Right lobe of liver (tissue), 6 donors: ENCODE results near the gene LMAN2L. TPM values are rescaled to one million over a fixed set of nuclear protein-coding genes. Genes with fewer than 3 reads are reported as not detected.

Source experiments
- ATAC-seq, 4 donors: fragments of 200-7000 bp; cut with Tn5 transposase; one replicate each; pipeline ENCODE4 v1.9.1; 2020; ENCODE audit warnings: mild to moderate bottlenecking in 4 of 4, moderate library complexity in 4 of 4
- DNase-seq, 3 donors: peaks; one replicate each; pipeline ENCODE4 v3.0.0-alpha.2; 2020
- H3K27ac ChIP-seq, 3 donors: fragments of 200-600 bp; one replicate each; pipeline ENCODE4 v1.8.0; 2022
- H3K27me3 ChIP-seq, 2 donors: fragments of 200-600 bp; one replicate each; pipeline ENCODE4 v1.8.0; 2022
- H3K36me3 ChIP-seq, 4 donors: fragments of 200-600 bp; sonication (generic) in 1 of 4; one replicate each; pipeline versions ENCODE4 v1.5.1 to v1.8.0; 2017 to 2022; ENCODE audit warnings: control low read depth in 1 of 4
- H3K4me1 ChIP-seq, 4 donors: fragments of 200-600 bp; sonication (generic) in 1 of 4; one replicate each; pipeline versions ENCODE4 v1.5.1 to v1.8.0; 2017 to 2022; ENCODE audit warnings: control low read depth in 1 of 4
- H3K4me3 ChIP-seq, 3 donors: fragments of 200-600 bp; one replicate each; pipeline ENCODE4 v1.8.0; 2022
- H3K9me3 ChIP-seq, 4 donors: fragments of 200-600 bp; sonication (generic) in 1 of 4; one replicate each; pipeline versions ENCODE4 v1.5.1 to v1.8.0; 2017 to 2022; ENCODE audit warnings: control low read depth in 1 of 4
- POLR2A ChIP-seq: fragments of 450-650 bp; IDR thresholded peaks from one replicate; pipeline ENCODE4 v1.6.1; 2017; ENCODE audit warnings: antibody characterized with exemption, mild to moderate bottlenecking
- WGBS: methylation state at CpG from one replicate; pipeline ENCODE4 v1.1.6; 2018; ENCODE audit warnings: low coverage, low lambda C conversion rate; ENCODE audit not compliant: insufficient coverage; ENCODE audit errors: missing lambda C conversion rate; 5-methylcytosine and 5-hydroxymethylcytosine counted together
- intact Hi-C, 2 donors: fragments of 100-400 bp; cut with DNase I; formaldehyde crosslinking; loops; one replicate each; pipeline versions ENCODE4 v1.11.2 to v1.14.1; 2022
- total RNA-seq, 6 experiments: library from RNA; depleted of rRNA in 2 of 6; stranded (reverse); fragments of >200 nt in 2 of 6; fragmentation: NEBNext Ultra II Directional in 3 of 6; extraction: Animal tissue kit (Norgen Biotek cat#: 25700) in 3 of 6; gene quantifications; one replicate each; pipeline versions ENCODE4 v1.1.0 to v1.2.4, GENCODE V29; 2016 to 2023
- TF ChIP-seq, protein P1 (sequence below), 4 donors: fragments of 200-600 bp in 3 of 4; fragments of 450-650 bp in 1 of 4; IDR thresholded peaks; one replicate each; pipeline versions ENCODE4 v1.5.1 to v1.8.0; 2016 to 2022; ENCODE audit warnings: antibody characterized with exemption in 4 of 4, mild to moderate bottlenecking in 2 of 4
- donor health status: DM: no; HTN: yes; CAD: no.
- donor health status: DM: no; HTN: no; CAD: no.
- donor health status: DM: no; HTN: no; CAD: no.
- donor health status: DM: no; HTN: yes; CAD: no.
- donor health status: DM: no; HTN: yes; CAD: no.

LMAN2L gene
- total RNA-seq, 6 experiments from 2014 or later = 5.5 to 17.8 (median 11.3) TPM

DNA sequence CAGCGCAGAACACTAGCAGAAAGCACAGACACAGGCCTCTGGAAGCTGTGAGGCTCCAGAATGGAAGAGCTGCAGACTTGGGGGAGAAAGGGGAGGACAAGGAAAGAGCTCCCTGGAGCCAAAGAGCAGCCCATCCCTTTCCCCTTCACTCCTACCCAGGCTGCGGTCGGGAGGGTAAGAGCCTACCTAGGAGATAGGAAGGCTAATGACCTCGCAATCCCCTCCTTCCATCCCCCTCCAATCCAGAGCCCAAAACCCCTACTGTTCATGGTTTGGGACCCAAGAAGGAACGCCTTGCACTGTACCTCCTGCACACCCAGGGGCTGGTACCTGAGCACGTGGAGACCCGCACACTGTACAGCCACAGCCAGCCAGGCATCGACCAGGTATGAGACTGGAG is 39.8 kb downstream of the LMAN2L start:
- no peak overlapping the region for H3K27ac ChIP-seq
- DNase-seq (no peak), ATAC-seq (no peak)
- intact Hi-C loops = no loop called here
- H3K9me3 ChIP-seq = no peaks in the 10 kb centered on the region
- no peaks in the 10 kb centered on the region for H3K27me3 ChIP-seq
- no peak for TF ChIP-seq POLR2A
- TF ChIP-seq, protein P1, sequence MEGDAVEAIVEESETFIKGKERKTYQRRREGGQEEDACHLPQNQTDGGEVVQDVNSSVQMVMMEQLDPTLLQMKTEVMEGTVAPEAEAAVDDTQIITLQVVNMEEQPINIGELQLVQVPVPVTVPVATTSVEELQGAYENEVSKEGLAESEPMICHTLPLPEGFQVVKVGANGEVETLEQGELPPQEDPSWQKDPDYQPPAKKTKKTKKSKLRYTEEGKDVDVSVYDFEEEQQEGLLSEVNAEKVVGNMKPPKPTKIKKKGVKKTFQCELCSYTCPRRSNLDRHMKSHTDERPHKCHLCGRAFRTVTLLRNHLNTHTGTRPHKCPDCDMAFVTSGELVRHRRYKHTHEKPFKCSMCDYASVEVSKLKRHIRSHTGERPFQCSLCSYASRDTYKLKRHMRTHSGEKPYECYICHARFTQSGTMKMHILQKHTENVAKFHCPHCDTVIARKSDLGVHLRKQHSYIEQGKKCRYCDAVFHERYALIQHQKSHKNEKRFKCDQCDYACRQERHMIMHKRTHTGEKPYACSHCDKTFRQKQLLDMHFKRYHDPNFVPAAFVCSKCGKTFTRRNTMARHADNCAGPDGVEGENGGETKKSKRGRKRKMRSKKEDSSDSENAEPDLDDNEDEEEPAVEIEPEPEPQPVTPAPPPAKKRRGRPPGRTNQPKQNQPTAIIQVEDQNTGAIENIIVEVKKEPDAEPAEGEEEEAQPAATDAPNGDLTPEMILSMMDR (IDR thresholded peaks at IDR 0.05) = no peak
- no peak overlapping the region for H3K4me3 ChIP-seq
- H3K4me1 ChIP-seq = no peaks in the 10 kb centered on the region
- H3K36me3 ChIP-seq = peaks cover 0 to 8% (median 0%) of the 10 kb centered on the region in 4 donors
- no CpG with 5 or more reads among the region's 8 CpGs for WGBS

DNA sequence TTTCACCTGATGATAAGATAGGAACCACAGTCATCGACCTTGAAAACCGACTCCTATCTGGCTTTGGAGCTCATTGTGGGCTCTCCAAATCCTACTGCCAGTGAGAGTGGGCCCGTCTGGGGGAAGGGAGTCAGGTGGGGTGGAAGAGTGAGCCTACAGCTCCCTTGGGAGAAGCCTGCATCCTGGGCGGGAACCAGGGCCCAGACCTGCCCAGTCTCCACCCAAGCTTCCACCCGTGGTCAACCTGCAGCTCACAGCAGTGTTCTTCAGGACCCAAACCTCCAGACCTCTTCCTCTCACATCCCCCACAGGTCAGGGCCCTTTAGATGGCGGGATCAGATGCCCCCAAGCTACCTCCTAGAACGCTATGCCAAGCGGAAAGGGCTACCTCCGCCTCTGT is 40.2 kb downstream of the LMAN2L start:
- Histone ChIP-seq H3K4me1 (no peaks in the 10 kb centered on the region), H3K9me3 (no peaks in the 10 kb centered on the region), H3K36me3 (peaks cover 0 to 8% (median 0%) of the 10 kb centered on the region in 4 donors), H3K4me3 (no peak overlapping the region), H3K27me3 (no peaks in the 10 kb centered on the region), H3K27ac (no peak overlapping the region)
- DNase-seq (no peak), ATAC-seq (no peak)
- WGBS = no CpG with 5 or more reads among the region's 9 CpGs
- no peak for TF ChIP-seq POLR2A
- TF ChIP-seq, protein P1 (IDR thresholded peaks at IDR 0.05) = no peak
- intact Hi-C loops = no loop called here

DNA sequence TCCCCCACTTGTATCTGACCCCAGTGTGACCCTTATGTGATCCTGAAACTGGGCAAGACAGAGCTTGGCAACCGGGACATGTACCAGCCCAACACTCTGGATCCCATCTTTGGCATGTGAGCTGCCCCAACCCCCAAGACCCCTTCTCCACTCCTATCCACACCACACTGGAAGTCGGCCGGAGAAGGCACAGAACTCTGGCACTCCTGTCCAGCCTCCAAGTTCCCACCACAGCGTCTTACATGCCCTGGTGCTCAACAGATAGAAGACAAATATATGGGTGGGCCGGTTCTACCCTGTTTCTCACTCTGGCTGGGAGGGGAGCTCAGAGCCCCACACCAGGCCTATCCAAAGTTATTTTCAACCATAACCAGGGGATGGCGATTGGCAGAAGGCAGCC is 40.8 kb downstream of the LMAN2L start:
- WGBS = 100% methylated on average over 4 of the region's 6 CpGs
- ATAC-seq (no peak), DNase-seq (no peak)
- H3K27ac ChIP-seq = no peak overlapping the region
- no peaks in the 10 kb centered on the region for H3K27me3 ChIP-seq
- no peaks in the 10 kb centered on the region for H3K4me1 ChIP-seq
- intact Hi-C loops = no loop called here
- H3K9me3 ChIP-seq = no peaks in the 10 kb centered on the region
- no peak overlapping the region for H3K4me3 ChIP-seq
- TF ChIP-seq, protein P1 (IDR thresholded peaks at IDR 0.05) = no peak
- no peak for TF ChIP-seq POLR2A
- peaks cover 0 to 7% (median 0%) of the 10 kb centered on the region in 4 donors for H3K36me3 ChIP-seq

DNA sequence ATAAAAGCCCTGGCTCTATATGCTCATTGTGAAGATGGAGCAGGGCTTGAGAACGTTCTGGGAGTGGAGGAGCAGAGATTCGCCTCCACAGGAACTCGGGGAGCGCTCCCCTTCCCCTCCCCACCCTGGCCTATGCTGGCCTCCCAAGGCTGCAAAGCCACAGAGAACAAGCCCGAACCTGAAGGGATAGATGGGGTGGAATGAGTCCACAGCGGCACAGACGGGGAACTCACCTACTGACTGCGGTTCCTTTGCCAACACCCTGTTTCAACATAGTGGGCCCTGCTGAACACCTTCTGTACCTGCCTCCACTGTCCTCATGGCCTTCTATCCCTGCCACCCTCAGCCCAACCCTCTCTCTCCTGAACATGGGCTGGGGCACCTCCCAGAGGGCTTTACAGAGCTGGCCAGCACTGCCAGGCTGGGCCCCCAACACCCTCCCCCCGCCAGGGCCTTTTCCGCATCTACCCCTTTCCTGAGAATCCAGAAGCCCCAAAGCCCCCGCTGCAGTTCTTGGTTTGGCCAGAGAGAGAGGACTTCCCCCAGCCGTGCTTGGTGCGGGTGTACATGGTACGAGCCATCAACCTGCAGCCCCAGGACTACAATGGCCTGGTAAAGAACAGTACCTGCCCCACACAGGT is 41.5 kb downstream of the LMAN2L start:
- intact Hi-C loops = no loop called here

More for the DNA sequence above, 41.5 kb downstream of the LMAN2L start:
- no peak for TF ChIP-seq POLR2A
- TF ChIP-seq, protein P1 (IDR thresholded peaks at IDR 0.05) = no peak
- Histone ChIP-seq H3K4me1 (no peaks in the 10 kb centered on the region), H3K4me3 (no peak overlapping the region), H3K27me3 (no peaks in the 10 kb centered on the region), H3K27ac (no peak overlapping the region), H3K36me3 (peaks cover 0 to 4% (median 0%) of the 10 kb centered on the region in 4 donors), H3K9me3 (no peaks in the 10 kb centered on the region)
- DNase-seq = no peak
- 90% methylated on average over 2 of the region's 14 CpGs for WGBS
- no peak for ATAC-seq
